Fibroblast of skin of right quadriceps (primary cell): ENCODE data around the gene SKIL.
"Not testable (repeated sequence)": the region's sequence is repeated elsewhere in the genome, so short reads cannot be mapped to it uniquely, and the experiment has no call there.

Experiments used
- DNase-seq: peaks from one replicate; pipeline ENCODE4 v3.0.0-alpha.2; 2013

The SKIL gene, protein sequence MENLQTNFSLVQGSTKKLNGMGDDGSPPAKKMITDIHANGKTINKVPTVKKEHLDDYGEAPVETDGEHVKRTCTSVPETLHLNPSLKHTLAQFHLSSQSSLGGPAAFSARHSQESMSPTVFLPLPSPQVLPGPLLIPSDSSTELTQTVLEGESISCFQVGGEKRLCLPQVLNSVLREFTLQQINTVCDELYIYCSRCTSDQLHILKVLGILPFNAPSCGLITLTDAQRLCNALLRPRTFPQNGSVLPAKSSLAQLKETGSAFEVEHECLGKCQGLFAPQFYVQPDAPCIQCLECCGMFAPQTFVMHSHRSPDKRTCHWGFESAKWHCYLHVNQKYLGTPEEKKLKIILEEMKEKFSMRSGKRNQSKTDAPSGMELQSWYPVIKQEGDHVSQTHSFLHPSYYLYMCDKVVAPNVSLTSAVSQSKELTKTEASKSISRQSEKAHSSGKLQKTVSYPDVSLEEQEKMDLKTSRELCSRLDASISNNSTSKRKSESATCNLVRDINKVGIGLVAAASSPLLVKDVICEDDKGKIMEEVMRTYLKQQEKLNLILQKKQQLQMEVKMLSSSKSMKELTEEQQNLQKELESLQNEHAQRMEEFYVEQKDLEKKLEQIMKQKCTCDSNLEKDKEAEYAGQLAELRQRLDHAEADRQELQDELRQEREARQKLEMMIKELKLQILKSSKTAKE

DNA sequence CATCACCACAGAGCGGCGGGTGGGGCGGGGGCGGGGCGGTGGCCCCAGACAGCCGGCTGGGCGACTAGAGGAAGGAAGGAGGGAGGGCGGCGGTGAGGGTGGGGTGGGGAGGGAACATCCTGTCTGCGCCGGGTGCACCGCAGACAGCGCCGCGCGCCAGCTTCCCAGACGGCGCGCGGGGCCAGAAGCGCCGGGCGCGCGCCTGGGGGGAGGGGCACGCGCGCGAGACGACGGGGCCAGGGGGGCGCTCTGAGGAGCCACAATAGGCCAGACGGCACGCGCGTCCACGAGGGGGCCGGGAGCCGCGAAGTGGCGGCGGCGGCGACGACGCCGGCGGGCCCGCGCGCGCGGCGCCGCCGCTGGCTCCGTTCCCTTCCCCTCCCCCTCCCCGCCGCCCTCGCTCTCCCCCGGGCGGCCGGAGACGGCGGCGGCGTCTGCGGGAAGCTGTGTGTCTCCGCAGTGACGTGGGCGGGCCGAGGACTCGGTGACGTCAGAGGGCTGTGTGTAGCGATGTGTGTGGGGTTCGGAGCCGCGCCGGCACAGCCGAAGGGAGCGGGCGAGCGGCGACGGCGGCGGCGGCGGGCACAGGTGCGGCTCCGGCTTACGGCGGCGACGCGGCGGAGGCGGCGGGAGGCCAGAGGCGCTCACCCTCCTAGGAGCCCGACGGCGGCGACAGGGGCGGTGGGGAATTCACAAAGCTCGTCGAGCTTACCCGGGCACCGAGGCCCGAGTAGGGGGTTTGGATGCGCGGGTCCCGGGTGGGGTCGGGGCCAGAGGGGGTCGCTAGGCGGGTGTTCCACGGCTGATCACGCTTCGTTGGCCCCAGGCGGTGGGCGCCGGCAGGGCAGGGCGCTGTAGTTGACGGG is at the start of gene SKIL:
SKIL (plus strand) TSS at position 540 of the 866 bp plus-strand sequence. CDS start 2,617 bp downstream, outside the sequence.
- DNase-seq: peak; percentile 97

DNA sequence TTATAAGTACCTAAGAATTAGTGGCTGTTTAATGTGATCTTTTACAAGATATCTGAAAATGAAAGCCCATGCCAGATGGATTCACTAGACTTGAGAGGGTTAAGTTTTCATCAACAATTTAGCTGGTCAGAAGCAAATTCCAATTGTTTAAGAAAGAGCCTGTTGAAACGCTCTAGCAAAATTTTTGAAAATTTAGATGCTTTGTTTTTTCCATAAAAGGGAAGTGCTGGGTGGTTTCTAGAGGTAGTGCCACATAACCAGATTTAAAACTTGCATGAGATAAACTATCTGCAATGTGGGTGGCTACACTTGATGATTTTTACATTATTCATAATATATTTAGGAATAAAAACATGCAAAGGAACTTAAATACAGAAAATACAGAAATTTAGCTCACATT is 48.5 kb upstream of the SKIL start:
- DNase-seq: peak; percentile 47

DNA sequence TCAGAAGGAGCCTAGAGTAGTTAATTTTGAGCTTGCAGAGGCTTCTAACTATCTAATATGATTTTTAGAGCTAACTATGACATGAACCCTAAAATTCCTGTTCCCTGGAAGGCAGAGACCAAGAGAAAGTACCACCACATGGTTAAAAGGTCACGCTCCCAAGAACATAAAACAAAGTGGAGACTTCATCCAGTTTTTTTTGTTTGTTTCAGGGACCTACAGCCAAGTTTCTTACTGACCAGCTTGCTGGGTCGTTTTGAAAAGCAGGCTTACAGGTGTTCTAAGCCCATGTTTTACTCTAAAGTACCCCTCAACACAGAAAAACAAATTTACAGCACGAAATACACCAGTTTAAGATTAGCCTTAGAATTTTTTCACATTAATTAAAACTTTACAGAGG is 39.6 kb upstream of the SKIL start:
- no peak for DNase-seq

DNA sequence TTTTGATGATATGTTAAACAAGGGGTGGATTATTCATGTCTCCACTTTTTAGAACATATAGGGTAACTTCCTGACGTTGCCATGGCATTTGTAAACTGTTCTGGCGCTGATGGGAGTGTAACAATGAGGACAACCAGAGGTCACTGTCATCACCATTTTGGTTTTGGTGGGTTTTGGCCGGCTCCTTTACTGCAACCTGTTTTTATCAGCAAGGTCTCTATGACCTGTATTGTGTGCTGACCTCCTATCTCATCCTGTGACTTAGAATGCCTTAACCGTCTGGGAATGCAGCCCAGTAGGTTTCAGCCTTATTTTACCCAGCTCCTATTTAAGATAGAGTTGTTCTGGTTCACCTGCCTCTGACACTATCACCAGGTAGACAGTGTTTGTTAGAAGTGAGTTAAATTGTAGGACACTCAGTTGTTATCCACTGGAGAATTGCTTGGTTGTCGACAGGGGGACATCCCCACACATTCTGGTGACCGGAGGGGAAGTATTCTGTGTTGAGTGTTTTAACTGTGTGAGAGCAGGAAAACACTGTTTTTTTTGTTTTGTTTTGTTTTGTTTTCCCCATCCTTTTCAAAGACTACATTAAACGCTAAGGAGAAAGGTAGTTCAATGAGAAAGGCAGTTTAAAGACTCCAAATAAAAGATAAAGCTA is 36.9 kb upstream of the SKIL start:
- no peak for DNase-seq

DNA sequence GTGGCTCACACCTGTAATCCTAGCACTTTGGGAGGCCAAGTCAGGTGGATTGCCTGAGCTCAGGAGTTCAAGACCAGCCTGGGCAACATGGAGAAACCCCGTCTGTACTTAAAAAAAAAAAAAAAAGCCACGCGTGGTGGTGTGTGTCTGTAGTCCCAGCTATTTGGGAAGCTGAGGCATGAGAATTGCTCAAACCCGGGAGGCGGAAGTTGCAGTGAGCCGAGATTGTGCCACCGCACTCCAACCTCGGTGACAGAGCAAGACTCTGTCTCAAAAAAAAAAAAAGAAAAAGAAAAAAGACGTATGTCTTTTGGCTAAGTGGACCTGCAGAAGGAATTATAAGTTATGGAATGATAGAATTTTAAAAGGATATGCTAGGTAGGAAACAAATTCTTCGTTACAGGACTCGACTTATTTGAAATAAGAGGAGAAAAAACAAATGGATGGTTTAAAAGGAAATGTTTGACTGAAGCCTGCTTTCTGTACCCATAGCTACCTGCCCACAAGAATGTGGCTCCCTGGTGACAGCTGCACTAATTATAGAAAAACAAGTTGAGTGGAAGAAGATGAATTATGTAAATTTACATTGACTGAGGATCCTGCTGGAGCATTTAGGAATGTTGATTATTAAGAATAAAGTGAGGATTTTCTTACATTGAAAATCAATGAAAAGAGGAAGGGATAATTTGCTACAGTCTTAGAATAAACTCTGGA is 36.0 kb upstream of the SKIL start:
- peak; percentile 20 for DNase-seq

DNA sequence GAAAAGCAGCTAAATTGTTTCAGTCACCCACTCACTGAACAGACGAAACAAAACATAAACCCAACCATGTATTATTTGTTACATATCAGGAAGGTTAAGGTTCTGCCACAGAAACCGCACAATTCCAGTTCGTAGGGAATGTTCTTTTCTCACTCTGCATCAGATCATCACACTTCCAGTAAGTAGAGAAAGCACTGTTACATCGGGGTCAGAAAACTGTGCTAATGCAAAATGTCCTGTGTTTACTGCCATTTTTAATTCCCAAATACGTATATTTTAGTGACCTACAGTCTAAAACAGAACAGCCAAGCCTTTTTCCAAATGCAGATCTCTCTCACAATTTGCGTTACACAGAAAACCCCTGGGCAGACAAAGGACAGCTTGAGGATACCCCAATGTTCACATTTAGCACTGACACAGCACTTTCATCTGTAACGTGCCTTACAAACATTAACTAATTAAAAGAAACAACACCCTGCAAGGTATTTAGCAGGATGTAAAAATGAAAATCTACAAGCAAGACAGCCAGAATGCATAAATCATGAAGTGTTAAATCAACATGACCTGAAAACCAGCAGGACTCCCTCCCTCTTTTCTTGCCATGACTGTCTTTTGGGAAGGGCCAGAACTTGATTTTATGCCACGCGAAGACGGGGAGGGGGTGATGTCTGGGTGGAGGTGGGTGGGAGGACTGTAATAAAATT is 34.8 kb upstream of the SKIL start:
- no peak for DNase-seq

DNA sequence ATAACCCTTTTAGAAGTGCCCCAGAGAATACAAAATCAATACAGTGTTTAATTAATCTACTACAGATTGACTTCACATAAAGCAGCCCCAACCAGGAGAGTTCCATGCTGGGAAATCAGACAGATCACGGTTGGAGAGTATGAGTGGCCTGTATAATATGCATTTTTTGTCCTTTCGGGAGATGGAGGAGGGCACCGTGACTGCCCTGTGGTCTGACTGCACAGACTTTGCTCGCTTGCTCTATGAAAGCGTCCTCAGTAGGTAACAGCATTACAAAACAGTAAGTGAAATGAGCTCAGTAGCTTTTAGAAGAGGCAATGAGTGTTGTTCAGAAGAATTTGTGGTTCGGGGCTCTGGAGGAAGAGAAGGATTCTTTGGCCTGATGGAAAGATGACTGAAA is 34.2 kb upstream of the SKIL start:
- DNase-seq: peak; percentile 18

DNA sequence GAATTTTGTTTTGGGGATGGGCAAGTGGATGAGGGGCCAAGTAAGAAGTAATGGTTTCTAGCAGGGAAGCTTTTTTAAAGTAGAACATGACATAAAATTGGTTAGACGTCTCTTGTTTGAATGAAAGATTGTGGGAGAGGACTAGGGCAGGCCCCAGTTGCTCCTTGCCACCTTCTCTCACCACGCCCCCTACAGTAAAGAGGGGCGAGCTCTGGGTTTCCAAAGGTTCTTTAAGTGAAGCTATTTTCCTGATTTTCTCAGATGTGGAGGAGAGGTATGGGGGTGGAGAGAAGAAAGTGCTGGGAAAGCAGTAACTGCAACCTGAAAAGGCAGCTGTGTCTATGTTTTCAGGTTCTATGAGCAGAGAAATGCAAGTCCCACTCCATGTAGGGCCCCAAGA is 32.6 kb upstream of the SKIL start:
- DNase-seq: no peak

DNA sequence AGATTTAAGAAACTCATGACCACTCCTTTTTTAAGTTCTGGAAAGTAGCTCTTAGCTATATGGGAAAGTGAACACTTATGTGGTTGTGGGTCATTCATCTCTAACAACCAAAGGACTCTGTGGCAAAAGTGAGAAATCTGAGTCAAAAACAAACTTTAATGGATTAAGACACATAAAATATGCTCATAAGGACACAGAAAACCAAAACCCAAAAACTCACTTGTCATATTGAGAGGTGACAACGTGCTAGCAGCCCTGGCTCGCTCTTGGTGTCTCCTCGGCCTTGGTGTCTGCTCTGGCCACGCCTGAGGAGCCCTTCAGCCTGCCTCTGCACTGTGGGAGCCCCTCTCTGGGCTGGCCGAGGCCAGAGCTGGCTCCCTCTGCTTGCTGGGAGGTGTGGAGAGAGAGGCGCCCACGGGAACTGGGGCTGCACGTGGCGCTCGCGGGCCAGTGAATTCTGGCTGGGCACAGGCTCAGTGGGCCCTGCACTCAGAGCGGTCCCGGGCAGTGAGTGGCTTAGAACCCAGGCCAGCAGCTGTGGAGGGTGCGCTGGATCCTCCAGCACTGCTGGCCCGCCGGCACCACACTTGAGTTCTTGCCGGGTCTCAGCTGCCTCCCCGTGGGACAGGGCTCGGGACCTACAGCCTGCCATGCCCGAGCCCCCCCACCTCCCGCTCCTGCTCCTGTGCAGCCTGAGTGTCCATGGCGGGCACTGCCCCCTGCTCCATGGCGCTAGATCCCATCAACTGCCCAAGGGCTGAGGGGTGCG is 30.3 kb upstream of the SKIL start:
- no peak for DNase-seq

DNA sequence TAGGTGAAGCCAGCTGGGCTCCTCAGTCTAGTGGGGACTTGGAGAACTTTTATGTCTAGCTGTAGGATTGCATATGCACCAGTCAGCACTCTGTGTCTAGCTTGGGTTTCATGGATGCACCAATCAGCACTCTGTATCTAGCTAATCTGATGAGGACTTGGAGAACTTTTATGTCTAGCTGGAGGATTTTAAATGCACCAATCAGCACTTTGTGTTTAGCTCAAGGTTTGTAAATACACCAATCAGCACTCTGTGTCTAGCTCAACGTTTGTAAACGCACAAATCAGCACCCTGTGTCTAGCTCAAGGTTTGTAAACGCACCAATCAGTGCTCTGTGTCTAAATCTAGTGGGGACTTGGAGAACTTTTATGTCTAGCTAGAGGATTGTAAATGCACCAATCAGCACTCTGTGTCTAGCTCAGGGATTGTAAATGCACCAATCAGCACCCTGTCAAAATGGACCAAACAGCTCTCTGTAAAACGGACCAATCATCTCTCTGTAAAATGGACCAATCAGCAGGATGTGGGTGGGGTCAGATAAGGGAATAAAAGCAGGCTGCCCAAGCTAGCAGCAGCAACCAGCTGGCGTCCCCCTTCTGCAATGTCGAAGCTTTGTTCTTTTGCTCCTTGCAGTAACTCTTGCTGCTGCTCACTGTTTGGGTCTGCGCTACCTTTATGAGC is 29.5 kb upstream of the SKIL start:
- not testable (repeated sequence) for DNase-seq

DNA sequence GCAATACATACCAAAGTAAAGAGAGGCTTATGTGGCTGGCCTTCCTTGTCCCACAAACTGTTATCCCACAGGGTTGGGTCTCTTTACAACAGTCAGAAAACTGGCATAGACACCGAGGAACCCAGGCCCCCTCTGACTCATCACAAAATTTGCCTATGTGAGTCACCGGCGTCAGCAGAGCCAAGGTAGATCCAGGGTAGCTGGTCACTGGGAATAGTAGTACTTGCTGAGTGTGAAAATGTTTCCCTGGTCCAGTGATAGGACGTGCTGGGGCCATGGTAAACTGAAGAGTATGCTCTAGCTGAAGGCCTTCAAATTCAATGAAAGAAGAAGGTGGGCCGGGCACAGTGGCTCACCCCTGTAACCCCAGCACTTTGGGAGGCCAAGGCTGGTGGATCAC is 27.1 kb upstream of the SKIL start:
- peak; percentile 38 for DNase-seq

DNA sequence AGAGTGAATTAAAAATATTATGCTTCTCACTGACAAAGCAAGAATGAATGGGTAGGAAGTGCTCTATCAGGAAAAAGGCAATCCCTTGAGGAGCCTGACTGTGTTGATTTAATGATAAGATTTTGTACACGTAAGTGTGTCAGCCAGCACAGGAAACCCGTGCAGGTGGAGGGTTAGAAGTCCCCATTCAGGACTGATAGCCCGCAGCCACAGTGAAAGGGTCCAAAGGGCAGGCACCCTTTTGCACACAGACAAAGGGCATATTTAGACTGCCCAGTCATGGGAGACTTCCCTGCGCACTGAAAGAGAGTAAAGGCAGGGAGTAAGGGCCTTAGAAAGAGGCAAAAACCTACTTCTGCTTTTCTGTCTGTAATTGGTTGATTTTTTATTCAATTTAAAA is 26.4 kb upstream of the SKIL start:
- no peak for DNase-seq

DNA sequence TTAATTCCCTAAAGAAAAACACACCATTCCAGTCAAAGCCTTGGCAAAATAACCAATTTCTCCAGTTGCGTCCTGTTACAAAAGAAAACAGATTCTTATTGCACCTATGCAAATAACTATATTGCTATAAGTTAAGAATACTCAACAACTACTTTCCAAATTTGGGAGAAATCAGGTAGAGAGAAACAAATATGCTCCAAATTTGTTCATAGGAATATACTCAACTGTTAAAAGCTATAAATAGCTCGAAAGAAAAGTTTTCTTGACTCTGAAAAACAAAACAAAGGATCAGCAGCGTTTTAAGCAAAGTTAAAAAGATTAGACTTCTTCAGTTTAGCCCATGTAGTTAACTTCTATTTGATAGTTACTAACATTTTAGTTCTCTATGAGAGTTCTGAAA is 20.1 kb upstream of the SKIL start:
- DNase-seq: no peak

DNA sequence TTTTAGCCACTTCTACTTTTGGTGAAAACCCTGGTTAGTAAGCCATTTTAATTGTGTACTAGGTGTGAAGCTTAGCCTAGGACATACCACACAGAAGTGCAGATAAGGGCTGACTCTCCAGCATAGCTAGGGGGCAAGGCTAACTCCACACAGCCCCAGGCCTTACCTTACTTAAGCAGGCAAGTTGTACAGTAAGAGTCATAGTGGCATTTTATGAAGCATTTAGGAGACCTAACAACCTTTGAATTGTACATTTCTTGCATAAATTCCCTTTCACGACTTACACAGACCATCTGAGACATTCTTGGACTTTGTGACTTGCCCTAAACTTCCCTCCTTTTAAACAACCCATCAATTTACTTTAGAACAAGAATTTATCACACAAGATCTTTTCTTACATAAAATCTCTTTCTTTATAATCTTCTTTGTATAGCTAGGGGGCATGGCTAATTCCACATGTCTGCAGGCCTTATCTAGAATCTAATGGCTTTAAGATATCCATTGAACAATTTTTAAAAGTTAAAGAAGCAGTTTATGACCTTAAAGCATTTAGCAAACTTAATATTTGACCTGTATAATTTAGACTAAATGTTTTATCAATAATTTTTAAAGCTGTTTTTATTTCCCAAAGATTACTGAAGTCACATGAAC is 18.7 kb upstream of the SKIL start:
- DNase-seq: no peak

DNA sequence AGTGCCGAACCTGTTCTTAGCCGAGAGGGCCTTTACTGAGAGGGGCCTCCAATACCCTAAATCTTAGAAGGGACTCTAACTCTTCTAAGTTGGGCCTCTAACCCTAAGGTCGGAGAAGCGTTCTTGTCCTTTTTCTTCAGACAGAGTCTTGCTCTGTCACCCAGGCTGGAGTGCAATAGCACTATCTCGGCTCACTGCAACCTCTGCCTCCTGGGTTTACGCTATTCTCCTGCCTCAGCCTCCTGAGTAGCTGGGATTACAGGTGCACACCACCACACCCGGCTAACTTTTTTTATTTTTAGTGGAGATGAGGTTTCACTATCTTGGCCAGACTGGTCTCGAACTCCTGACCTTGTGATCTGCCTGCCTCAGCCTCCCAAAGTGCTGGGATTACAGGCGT is 15.2 kb upstream of the SKIL start:
- DNase-seq: not testable (repeated sequence)

DNA sequence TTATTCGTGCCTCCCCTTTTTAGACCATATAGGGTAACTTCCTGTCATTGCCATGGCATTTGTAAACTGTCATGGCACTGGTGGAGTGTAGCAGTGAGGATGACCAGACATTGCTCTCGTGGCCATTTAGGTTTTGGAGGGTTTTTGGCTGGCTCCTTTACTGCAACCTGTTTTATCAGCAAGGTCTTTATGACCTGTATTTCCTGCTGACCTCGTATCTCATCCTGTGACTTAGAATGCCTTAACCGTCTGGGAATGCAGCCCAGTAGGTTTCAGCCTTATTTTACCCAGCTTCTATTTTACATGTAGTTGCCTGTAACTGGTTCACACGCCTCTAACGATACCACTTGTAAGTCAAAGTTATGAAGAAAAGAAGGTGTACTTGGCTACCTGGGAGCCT is 13.7 kb upstream of the SKIL start:
- not testable (repeated sequence) for DNase-seq

DNA sequence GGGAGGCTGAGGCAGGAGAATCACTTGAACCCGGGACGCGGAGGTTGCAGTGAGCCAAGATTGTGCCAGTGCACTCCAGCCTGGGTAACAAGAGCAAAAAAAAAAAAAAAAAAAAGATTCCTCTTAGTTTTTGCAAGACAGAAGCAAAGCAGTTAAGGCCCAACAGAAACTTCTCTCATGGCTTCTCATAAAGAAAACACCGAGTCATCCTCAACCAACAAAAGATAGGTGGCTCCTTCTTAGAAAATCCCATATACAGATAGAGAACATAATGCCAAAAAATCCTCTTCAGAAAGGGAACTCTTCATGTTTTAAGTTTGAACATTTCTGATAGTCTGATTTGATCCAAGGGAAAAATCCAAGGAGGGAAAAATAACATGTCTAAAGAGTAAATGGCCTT is 12.5 kb upstream of the SKIL start:
- no peak for DNase-seq

DNA sequence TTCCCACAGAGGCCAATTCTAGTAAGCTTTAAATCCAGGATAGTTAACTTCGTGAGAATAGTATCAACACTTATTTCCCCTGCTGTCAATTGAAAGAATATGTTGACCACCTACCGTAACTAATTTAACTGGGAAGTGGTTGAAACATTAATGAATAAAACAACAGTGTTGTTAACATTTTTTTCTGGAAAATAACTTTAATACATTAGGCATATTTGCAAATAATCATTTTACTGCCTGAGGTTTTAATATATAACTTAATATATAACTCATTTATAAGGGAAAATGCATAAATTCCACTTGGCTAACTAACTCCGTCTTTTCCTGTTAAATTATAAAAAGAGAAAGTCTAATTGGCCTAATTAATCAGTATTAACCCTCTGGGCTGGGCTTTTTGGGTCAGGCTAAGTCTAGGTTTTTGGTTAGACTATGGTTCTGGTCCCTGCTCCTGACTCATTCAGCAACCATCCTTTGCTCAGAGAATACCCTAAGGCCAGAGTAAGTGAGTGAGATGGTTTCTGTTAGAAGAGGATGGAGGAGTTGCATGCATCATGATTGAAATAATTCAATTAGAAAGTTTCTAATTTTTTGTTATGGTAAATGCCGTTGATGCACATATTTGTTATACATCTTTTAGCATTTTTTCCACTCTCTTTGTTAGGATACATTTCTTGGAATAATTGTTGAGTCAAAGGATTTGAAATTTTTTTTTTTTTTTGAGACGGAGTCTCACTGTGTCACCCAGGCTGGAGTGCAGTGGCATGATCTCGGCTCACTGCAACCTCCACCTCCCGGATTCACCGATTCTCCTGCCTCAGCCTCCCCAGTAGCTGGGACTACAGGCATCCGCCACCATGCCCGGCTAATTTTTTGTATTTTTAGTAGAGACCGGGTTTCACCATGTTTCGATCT is 10.8 kb upstream of the SKIL start:
- DNase-seq: peak; percentile 40
